H9 (cell line): ENCODE measurements around the gene NANOS3. TPM values are rescaled to one million over a fixed set of nuclear protein-coding genes. Genes with fewer than 3 reads are reported as not detected.

Source experiments
- DNase-seq: peaks from one replicate; pipeline ENCODE4 v3.0.0-alpha.2; 2017
- H2AFZ ChIP-seq: one replicate; pipeline ENCODE4 v1.6.1; 2013; ENCODE audit warnings: mild to moderate bottlenecking, low read length, control low read depth, moderate library complexity
- H2AK5ac ChIP-seq: 2 replicates; pipeline ENCODE4 v1.6.1; 2013; ENCODE audit warnings: low read length, control low read depth, mixed read lengths; ENCODE audit not compliant: insufficient read length
- H2BK120ac ChIP-seq: one replicate; pipeline ENCODE4 v1.6.1; 2013; ENCODE audit warnings: low read depth, mild to moderate bottlenecking, low read length, control low read depth, inconsistent platforms; ENCODE audit not compliant: poor library complexity, severe bottlenecking
- H2BK12ac ChIP-seq: 2 replicates; pipeline ENCODE4 v1.6.1; 2013; ENCODE audit warnings: low read length, control low read depth, mixed read lengths, low read depth; ENCODE audit not compliant: insufficient read length
- H2BK15ac ChIP-seq: 2 replicates; pipeline ENCODE4 v1.6.1; 2013; ENCODE audit warnings: low read depth, low read length, control low read depth
- H2BK20ac ChIP-seq: one replicate; pipeline ENCODE4 v1.6.1; 2013; ENCODE audit warnings: low read depth, mild to moderate bottlenecking, low read length, control low read depth, inconsistent platforms; ENCODE audit not compliant: poor library complexity, severe bottlenecking
- H2BK5ac ChIP-seq: 2 replicates; pipeline ENCODE4 v1.6.1; 2013; ENCODE audit warnings: low read length, control low read depth, mixed read lengths; ENCODE audit not compliant: insufficient read length
- H3K14ac ChIP-seq: 2 replicates; pipeline ENCODE4 v1.6.1; 2013; ENCODE audit warnings: low read length, control low read depth; ENCODE audit not compliant: insufficient read depth
- H3K18ac ChIP-seq: 2 replicates; pipeline ENCODE4 v1.6.1; 2013; ENCODE audit warnings: low read depth, mild to moderate bottlenecking, mixed read lengths, low read length, control low read depth; ENCODE audit not compliant: insufficient read length
- H3K23ac ChIP-seq: 2 replicates; pipeline ENCODE4 v1.6.1; 2013; ENCODE audit warnings: low read length, control low read depth, mixed read lengths, low read depth; ENCODE audit not compliant: insufficient read length
- H3K23me2 ChIP-seq: 2 replicates; pipeline ENCODE4 v1.6.1; 2013; ENCODE audit warnings: low read depth, mild to moderate bottlenecking, mixed read lengths, low read length, control low read depth; ENCODE audit not compliant: insufficient read length, poor library complexity, severe bottlenecking
- H3K27ac ChIP-seq: 2 replicates; pipeline ENCODE4 v1.5.1; 2013; ENCODE audit warnings: low read length, control low read depth, mixed read lengths, low read depth; ENCODE audit not compliant: insufficient read length
- H3K27me3 ChIP-seq: 2 replicates; pipeline ENCODE4 v1.6.1; 2013; ENCODE audit warnings: low read length, control low read depth, inconsistent platforms; ENCODE audit not compliant: insufficient read depth
- H3K4ac ChIP-seq: 2 replicates; pipeline ENCODE4 v1.6.1; 2013; ENCODE audit warnings: low read depth, mild to moderate bottlenecking, control low read depth, inconsistent platforms, low read length, moderate library complexity
- H3K4me1 ChIP-seq: 2 replicates; pipeline ENCODE4 v1.6.1; 2013; ENCODE audit warnings: low read length, control low read depth, inconsistent platforms; ENCODE audit not compliant: insufficient read depth
- H3K4me2 ChIP-seq: 2 replicates; pipeline ENCODE4 v1.6.1; 2013; ENCODE audit warnings: low read length, control low read depth, mixed read lengths; ENCODE audit not compliant: insufficient read length, insufficient read depth
- H3K56ac ChIP-seq: 2 replicates; pipeline ENCODE4 v1.6.1; 2013; ENCODE audit warnings: low read depth, mild to moderate bottlenecking, mixed read lengths, low read length, control low read depth; ENCODE audit not compliant: insufficient read length
- H3K79me1 ChIP-seq: 2 replicates; pipeline ENCODE4 v1.6.1; 2013; ENCODE audit warnings: low read depth, mild to moderate bottlenecking, moderate library complexity, low read length, control low read depth, inconsistent platforms; ENCODE audit not compliant: insufficient read depth, poor library complexity, severe bottlenecking
- H3K79me2 ChIP-seq: 2 replicates; pipeline ENCODE4 v1.6.1; 2013; ENCODE audit warnings: low read length, control low read depth, inconsistent platforms; ENCODE audit not compliant: insufficient read depth
- H3K9ac ChIP-seq: 2 replicates; pipeline ENCODE4 v1.6.1; 2013; ENCODE audit warnings: low read length, control low read depth, mixed read lengths; ENCODE audit not compliant: insufficient read length; ENCODE audit errors: extremely low read depth
- H3K9me3 ChIP-seq: one replicate; pipeline ENCODE4 v1.6.1; 2013; ENCODE audit warnings: low read depth, low read length, inconsistent platforms; ENCODE audit not compliant: control insufficient read depth
- H3T11ph ChIP-seq: one replicate; pipeline ENCODE4 v1.6.1; 2013; ENCODE audit warnings: mild to moderate bottlenecking, low read length, control low read depth, inconsistent platforms
- H4K20me1 ChIP-seq: one replicate; pipeline ENCODE4 v1.6.1; 2013; ENCODE audit not compliant: control insufficient read depth, insufficient read length, insufficient read depth
- H4K5ac ChIP-seq: 2 replicates; pipeline ENCODE4 v1.6.1; 2013; ENCODE audit warnings: low read depth, mild to moderate bottlenecking, mixed read lengths, low read length, control low read depth; ENCODE audit not compliant: insufficient read length
- H4K8ac ChIP-seq: replicated peaks from 2 replicates; pipeline ENCODE4 v1.6.1; 2013; ENCODE audit warnings: low read length, control low read depth, mixed read lengths, low read depth; ENCODE audit not compliant: insufficient read length
- H4K91ac ChIP-seq: 2 replicates; pipeline ENCODE4 v1.6.1; 2013; ENCODE audit warnings: low read depth, mild to moderate bottlenecking, moderate library complexity, mixed read lengths, low read length, control low read depth; ENCODE audit not compliant: insufficient read length
- H3K27ac Mint-ChIP-seq, 3 experiments: 2 replicates in 2 of 3; 3 replicates in 1 of 3; pipeline ENCODE4 v1.8.0; 2020 to 2021; ENCODE audit warnings: mixed read lengths in 3 of 3, mild to moderate bottlenecking in 1 of 3, moderate library complexity in 1 of 3
- H3K27me3 Mint-ChIP-seq: 2 replicates; pipeline ENCODE4 v1.8.0; 2021; ENCODE audit warnings: low read depth, mild to moderate bottlenecking, moderate library complexity, mixed read lengths
- H3K36me3 Mint-ChIP-seq, 3 experiments: 2 replicates in 2 of 3; 3 replicates in 1 of 3; pipeline ENCODE4 v1.8.0; 2020 to 2021; ENCODE audit warnings: low read depth in 3 of 3, mixed read lengths in 3 of 3; ENCODE audit not compliant: insufficient read depth in 1 of 3
- H3K4me1 Mint-ChIP-seq, 2 experiments: 2 replicates each; pipeline ENCODE4 v1.8.0; 2020; ENCODE audit warnings: mixed read lengths in 2 of 2
- H3K4me3 Mint-ChIP-seq, 2 experiments: 2 replicates in 1 of 2; 3 replicates in 1 of 2; pipeline ENCODE4 v1.8.0; 2020 to 2021; ENCODE audit warnings: mild to moderate bottlenecking in 2 of 2, mixed read lengths in 2 of 2, moderate library complexity in 1 of 2
- H3K9me3 Mint-ChIP-seq, 2 experiments: 2 replicates in 1 of 2; 3 replicates in 1 of 2; pipeline ENCODE4 v1.8.0; 2020; ENCODE audit warnings: mild to moderate bottlenecking in 2 of 2, mixed read lengths in 2 of 2, moderate library complexity in 1 of 2
- CTCF ChIP-seq: fragments of 200-600 bp; sonication (generic); conservative IDR thresholded peaks from 3 replicates; pipeline ENCODE4 v1.8.0; 2021; ENCODE audit warnings: antibody characterized with exemption, mild to moderate bottlenecking
- whole genome bisulfite sequencing: extraction: QIAGEN DNeasy Blood & Tissue Kit; methylation state at CpG from one replicate; pipeline ENCODE4 v1.1.7; 2013; ENCODE audit warnings: missing lambda C conversion rate, low lambda C conversion rate, mixed read lengths; ENCODE audit not compliant: insufficient read length; ENCODE audit errors: extremely low coverage; 5-methylcytosine and 5-hydroxymethylcytosine counted together
- total RNA-seq: library from RNA; stranded (reverse); gene quantifications from 2 replicates; pipeline ENCODE4 v1.2.1, GENCODE V29; 2021

NANOS3 gene
- total RNA-seq, 1 experiment from 2014 or later: not detected

- no peaks in the 10 kb centered on the region for H3K4me1 Mint-ChIP-seq
- H3K36me3 Mint-ChIP-seq: peaks cover 14 to 73% (median 36%) of the 10 kb centered on the region in 3 experiments; a peak in 6 of 7 replicates
- no peak for TF ChIP-seq CTCF
- Histone ChIP-seq H4K5ac (no peak overlapping the region), H4K20me1 (no peaks in the 10 kb centered on the region), H3K4me2 (no peak overlapping the region), H3K79me2 (no peaks in the 10 kb centered on the region), H2AFZ (no peak overlapping the region), H2BK15ac (no peak overlapping the region), H3K18ac (no peak overlapping the region), H3K23ac (no peak overlapping the region), H3K9ac (no peak overlapping the region), H2BK12ac (no peak overlapping the region), H4K8ac (no peak overlapping the region), H3T11ph (no peak overlapping the region), H3K4ac (no peak overlapping the region), H4K91ac (no peak overlapping the region), H2AK5ac (no peak overlapping the region), H3K4me1 (no peaks in the 10 kb centered on the region), H2BK5ac (no peak overlapping the region), H3K79me1 (no peaks in the 10 kb centered on the region), H3K56ac (no peak overlapping the region), H3K23me2 (no peaks in the 10 kb centered on the region), H3K27me3 (no peaks in the 10 kb centered on the region), H2BK20ac (no peak overlapping the region), H2BK120ac (no peak overlapping the region), H3K27ac (no peak overlapping the region), H3K9me3 (no peaks in the 10 kb centered on the region), H3K14ac (no peak overlapping the region; the same call in 1 of the 2 replicates)
- no peak for DNase-seq
- H3K9me3 Mint-ChIP-seq: no peaks in the 10 kb centered on the region
- WGBS: no CpG with 5 or more reads among the region's 17 CpGs
- H3K27ac Mint-ChIP-seq: no peak overlapping the region
- H3K4me3 Mint-ChIP-seq: no peak overlapping the region
- no peaks in the 10 kb centered on the region for H3K27me3 Mint-ChIP-seq
Measured at GRCh38 chr19:13913352-13913751, 36.4 kb downstream of the NANOS3 start.
